ENCODE results near the gene MUCL1. TPM values are rescaled to one million over a fixed set of nuclear protein-coding genes. Genes with fewer than 3 reads are reported as not detected.

Gene MUCL1
- polyA plus RNA-seq, 2 of the 4 experiments (the other 2 are of a cell fraction) = not detected

DNA sequence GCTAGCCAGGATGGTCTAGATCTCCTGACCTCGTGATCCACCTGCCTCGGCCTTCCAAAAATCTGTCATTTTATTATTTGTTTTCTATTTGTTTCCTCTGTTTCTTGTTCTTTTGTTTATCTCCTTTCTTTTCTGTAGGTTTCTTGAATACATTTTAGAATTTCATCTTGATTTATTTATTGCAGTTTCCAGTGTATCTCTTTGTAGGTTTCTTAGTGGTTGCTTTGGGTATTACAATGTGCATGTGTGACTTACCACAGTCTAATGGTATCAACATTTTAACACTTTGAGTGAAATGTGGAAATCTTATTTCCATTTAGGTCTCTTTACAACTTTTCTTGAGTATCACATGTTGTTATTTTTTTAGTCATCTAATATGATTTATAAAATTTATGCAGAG, 29.9 kb upstream of the MUCL1 start:
- H3K4me3 ChIP-seq = no peak overlapping the region
- ChIA-PET CTCF (no interaction called here), POLR2A (no interaction called here)
- DNase-seq (ENCODE audit: low read depth in 1 of 2, low spot score in 1 of 2) = no peak
- TF ChIP-seq NFE2L2 (conservative IDR thresholded peaks at IDR 0.05; ENCODE audit: low read length) = no peak
- no peak for TF ChIP-seq EHF (CRISPR knock-in tag; IDR thresholded peaks at IDR 0.05)
- TF ChIP-seq, protein P1, sequence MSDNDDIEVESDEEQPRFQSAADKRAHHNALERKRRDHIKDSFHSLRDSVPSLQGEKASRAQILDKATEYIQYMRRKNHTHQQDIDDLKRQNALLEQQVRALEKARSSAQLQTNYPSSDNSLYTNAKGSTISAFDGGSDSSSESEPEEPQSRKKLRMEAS (IDR thresholded peaks at IDR 0.05) = no peak
- TF ChIP-seq TP53 (CRISPR knock-in tag; IDR thresholded peaks at IDR 0.05) = no peak
- no peak for TF ChIP-seq BCL3 (IDR thresholded peaks at IDR 0.05)
- TF ChIP-seq HEYL (CRISPR knock-in tag; IDR thresholded peaks at IDR 0.05) = no peak
- no peak for TF ChIP-seq RAD21 (conservative IDR thresholded peaks at IDR 0.05 in 1 of 2, IDR thresholded peaks at IDR 0.05 in 1 of 2)
- no peak for TF ChIP-seq RARB (CRISPR knock-in tag; IDR thresholded peaks at IDR 0.05)
- TF ChIP-seq POLR2A (IDR thresholded peaks at IDR 0.05; ENCODE audit: low read length) = no peak
- no peak for TF ChIP-seq HMGXB4 (CRISPR knock-in tag; IDR thresholded peaks at IDR 0.05; ENCODE audit: borderline replicate concordance)
- no peak for TF ChIP-seq HES2 (IDR thresholded peaks at IDR 0.05)
- no peak for TF ChIP-seq SREBF2 (IDR thresholded peaks at IDR 0.05)
- no peak for TF ChIP-seq KDM5A (IDR thresholded peaks at IDR 0.05)
- no peak for TF ChIP-seq TFCP2L1 (CRISPR knock-in tag; IDR thresholded peaks at IDR 0.05)
- no peak for TF ChIP-seq CBX8 (IDR thresholded peaks at IDR 0.05)
- TF ChIP-seq HDAC2 (IDR thresholded peaks at IDR 0.05) = no peak
- no peak for TF ChIP-seq HOXB5 (CRISPR knock-in tag; IDR thresholded peaks at IDR 0.05)
- H3K4me2 ChIP-seq = no peak overlapping the region
- H3K4me1 ChIP-seq = no peaks in the 10 kb centered on the region
- 36% methylated on average over 2 of the region's 2 CpGs for WGBS (ENCODE audit: missing lambda C conversion rate)
- no peak overlapping the region for H3K27ac ChIP-seq
- FAIRE-seq = peak; percentile 7
- no peaks in the 10 kb centered on the region; the same call in 2 of the 3 replicates for H3K9me3 ChIP-seq
- ATAC-seq = 0 out of 6 replicates have a peak, but pooled peaks of 1 of the 2 experiments have one; percentile 49

GRCh38 chr12:54829511-54829910, 24.8 kb upstream of the MUCL1 start:
- Histone ChIP-seq H3K4me1 (no peaks in the 10 kb centered on the region), H3K4me2 (no peak overlapping the region), H3K27ac (no peak overlapping the region), H3K4me3 (no peak overlapping the region), H3K9me3 (no peaks in the 10 kb centered on the region)
- no peak for ATAC-seq
- FAIRE-seq = no peak
- ChIA-PET POLR2A (no interaction called here), CTCF (no interaction called here)
- DNase-seq (ENCODE audit: low read depth in 1 of 2, low spot score in 1 of 2) = no peak
- TF ChIP-seq ELK1 (IDR thresholded peaks at IDR 0.05; ENCODE audit: low read depth, low read length) (no peak), MAFK (IDR thresholded peaks at IDR 0.05; ENCODE audit: partially characterized antibody) (no peak), TP53 (CRISPR knock-in tag; IDR thresholded peaks at IDR 0.05) (no peak)
- 10% methylated on average over 5 of the region's 5 CpGs for WGBS (ENCODE audit: missing lambda C conversion rate)

DNA sequence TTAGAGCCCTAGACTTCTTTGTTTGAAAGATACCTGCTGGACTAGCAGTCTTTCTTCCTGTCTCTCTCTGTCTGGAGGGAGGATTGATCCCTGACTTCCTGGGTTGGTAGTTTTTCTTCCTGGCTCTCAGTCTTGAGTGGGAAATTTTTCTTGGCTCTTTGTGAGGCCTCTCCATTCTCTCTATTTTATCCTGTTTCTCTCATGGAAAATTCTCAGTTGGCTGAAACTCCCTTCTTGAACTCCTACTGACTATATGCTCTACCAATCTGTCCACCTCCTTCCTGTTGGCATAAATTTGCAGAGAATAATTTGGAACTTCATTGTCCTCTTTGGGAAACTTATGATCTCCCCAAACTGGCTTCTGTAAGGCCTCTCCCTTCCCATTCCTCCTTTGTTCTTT, 24.1 kb upstream of the MUCL1 start:
- ATAC-seq (no peak), DNase-seq (ENCODE audit: low read depth in 1 of 2, low spot score in 1 of 2) (no peak), FAIRE-seq (no peak)
- ChIA-PET POLR2A (no interaction called here), CTCF (no interaction called here)
- Histone ChIP-seq H3K9me3 (no peaks in the 10 kb centered on the region), H3K27ac (no peak overlapping the region), H3K4me3 (no peak overlapping the region), H3K4me2 (no peak overlapping the region), H3K4me1 (no peaks in the 10 kb centered on the region)
- no peak for TF ChIP-seq TFCP2L1 (CRISPR knock-in tag; IDR thresholded peaks at IDR 0.05)
- no peak for TF ChIP-seq FOXS1 (CRISPR knock-in tag; IDR thresholded peaks at IDR 0.05)
- TF ChIP-seq, protein P1 (IDR thresholded peaks at IDR 0.05) = no peak
- no peak for TF ChIP-seq EHMT2 (IDR thresholded peaks at IDR 0.05; ENCODE audit: low read depth)
- TF ChIP-seq, protein P2, sequence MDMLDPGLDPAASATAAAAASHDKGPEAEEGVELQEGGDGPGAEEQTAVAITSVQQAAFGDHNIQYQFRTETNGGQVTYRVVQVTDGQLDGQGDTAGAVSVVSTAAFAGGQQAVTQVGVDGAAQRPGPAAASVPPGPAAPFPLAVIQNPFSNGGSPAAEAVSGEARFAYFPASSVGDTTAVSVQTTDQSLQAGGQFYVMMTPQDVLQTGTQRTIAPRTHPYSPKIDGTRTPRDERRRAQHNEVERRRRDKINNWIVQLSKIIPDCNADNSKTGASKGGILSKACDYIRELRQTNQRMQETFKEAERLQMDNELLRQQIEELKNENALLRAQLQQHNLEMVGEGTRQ (IDR thresholded peaks at IDR 0.05) = no peak
- no peak for TF ChIP-seq HOXB5 (CRISPR knock-in tag; IDR thresholded peaks at IDR 0.05)
- TF ChIP-seq MYC (IDR thresholded peaks at IDR 0.05; ENCODE audit: borderline replicate concordance, low read length) = no peak
- no peak for TF ChIP-seq ESRRA (IDR thresholded peaks at IDR 0.05; ENCODE audit: borderline replicate concordance, low read length)
- TF ChIP-seq FOSL2 (IDR thresholded peaks at IDR 0.05) = no peak
- TF ChIP-seq FOSL2 (CRISPR knock-in tag; IDR thresholded peaks at IDR 0.05) = no peak

All from A549 (cell line).